Stimulated activated naive CD8-positive, alpha-beta T cell treated with anti-CD3 and anti-CD28 coated beads, Interleukin-15, amount 100 ng/mL, for 72 hours (primary cell): ENCODE data around the gene ZNF189.

ENCODE experiments used
- ATAC-seq: fragments of 150-1000 bp; cut with Tn5 transposase; 2 replicates; pipeline ENCODE4 v1.10.0; 2021; ENCODE audit warnings: mild to moderate bottlenecking, moderate library complexity
- DNase-seq, 2 donors: peaks; one replicate each; pipeline ENCODE4 v3.0.0; 2021 to 2022
- H3K27ac Mint-ChIP-seq, 2 donors: one replicate each; pipeline ENCODE4 v1.8.0; 2022; ENCODE audit warnings: mild to moderate bottlenecking in 2 of 2, mixed read lengths in 2 of 2, moderate library complexity in 2 of 2
- H3K27me3 Mint-ChIP-seq: one replicate; pipeline ENCODE4 v1.8.0; 2022; ENCODE audit warnings: mixed read lengths
- H3K4me1 Mint-ChIP-seq: one replicate; pipeline ENCODE4 v1.8.0; 2022; ENCODE audit warnings: mild to moderate bottlenecking, mixed read lengths
- H3K4me3 Mint-ChIP-seq, 2 donors: one replicate each; pipeline ENCODE4 v1.8.0; 2022; ENCODE audit warnings: mild to moderate bottlenecking in 2 of 2, mixed read lengths in 2 of 2, moderate library complexity in 1 of 2
- H3K9me3 Mint-ChIP-seq, 2 donors: one replicate each; pipeline ENCODE4 v1.8.0; 2022; ENCODE audit warnings: mixed read lengths in 2 of 2

Gene ZNF189

DNA sequence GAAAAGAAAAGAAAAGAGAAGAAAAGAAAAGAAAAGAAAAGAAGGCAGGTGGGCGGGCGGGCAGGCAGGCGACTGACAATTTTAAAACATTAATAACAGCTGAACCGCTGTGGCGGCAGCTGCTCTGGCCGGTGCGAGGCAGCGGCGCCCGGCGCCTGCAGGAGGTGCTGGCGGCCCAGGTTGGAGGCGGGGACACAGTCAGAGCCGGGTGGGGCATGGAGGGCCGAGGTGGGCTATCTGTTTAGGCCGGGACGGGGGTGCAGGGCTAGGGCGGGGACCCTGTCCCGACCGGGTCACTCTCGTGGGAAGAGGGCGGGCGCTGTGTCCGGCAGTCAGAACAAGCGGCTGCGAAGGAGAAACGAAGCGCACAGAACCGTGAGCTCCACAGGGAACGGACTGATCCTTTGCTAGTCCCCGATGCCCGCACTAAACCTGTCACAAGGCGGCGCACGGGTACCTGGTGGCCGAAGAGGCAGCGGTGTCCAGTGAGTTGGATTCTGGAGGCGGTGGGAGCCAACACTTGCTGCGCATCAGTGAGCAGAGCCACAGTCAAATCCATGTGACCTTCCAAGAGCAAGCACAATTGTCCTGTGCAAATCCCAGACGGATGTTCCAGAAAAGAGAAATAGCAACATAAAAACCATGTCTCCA lies 50.5 kb downstream of the ZNF189 start:
- Mint-ChIP-seq H3K4me1 (peaks cover 14% of the 10 kb centered on the region), H3K9me3 (peaks cover 8 to 12% of the 10 kb centered on the region in 2 donors), H3K27ac (no peak overlapping the region), H3K4me3 (peak overlapping the region; percentile 76 to 84), H3K27me3 (peaks cover 58% of the 10 kb centered on the region)
- ATAC-seq (peak; percentile 97), DNase-seq (peak; percentile 63 to 64)

DNA sequence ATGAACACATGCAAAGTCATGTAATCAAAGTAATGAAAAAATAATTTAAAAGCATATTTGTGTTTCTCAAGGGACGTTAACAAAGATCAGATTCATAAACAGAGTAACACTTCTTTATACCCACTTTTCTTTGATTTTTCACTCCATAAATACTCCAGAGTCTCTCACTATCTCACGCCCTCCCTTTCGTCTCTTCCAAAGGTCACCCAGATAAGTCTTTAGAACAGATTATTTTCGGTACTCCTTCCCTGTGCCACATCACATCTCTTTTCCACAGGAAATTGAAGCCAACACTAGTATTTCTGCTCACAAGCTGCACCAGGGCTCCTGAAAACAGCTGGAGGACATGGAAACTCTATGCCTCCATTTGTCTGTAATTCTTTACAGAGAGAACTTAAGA lies 52.3 kb downstream of the ZNF189 start:
- Mint-ChIP-seq H3K9me3 (peaks cover 8 to 12% of the 10 kb centered on the region in 2 donors), H3K4me3 (no peak overlapping the region), H3K27ac (no peak overlapping the region), H3K4me1 (peaks cover 14% of the 10 kb centered on the region), H3K27me3 (peaks cover 42% of the 10 kb centered on the region)
- ATAC-seq (no peak), DNase-seq (no peak)

DNA sequence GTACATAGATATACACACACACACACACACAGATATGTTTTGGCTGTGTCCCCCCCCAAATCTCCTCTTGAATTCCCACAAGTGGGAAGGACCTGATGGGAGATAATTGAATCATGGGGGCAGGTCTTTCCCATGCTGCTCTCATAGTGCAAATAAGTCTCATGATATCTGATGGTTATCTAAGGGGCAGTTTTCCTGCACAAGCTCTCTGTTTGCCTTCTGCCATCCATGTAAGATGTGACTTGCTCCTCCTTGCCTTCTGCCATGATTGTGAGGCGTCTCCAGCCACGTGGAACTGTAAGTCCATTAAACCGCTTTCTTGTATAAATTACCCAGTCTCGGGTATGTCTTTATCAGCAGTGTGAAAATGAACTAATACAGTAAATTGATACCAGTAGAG lies 52.8 kb downstream of the ZNF189 start:
- H3K4me1 Mint-ChIP-seq, result peaks cover 14% of the 10 kb centered on the region

DNA sequence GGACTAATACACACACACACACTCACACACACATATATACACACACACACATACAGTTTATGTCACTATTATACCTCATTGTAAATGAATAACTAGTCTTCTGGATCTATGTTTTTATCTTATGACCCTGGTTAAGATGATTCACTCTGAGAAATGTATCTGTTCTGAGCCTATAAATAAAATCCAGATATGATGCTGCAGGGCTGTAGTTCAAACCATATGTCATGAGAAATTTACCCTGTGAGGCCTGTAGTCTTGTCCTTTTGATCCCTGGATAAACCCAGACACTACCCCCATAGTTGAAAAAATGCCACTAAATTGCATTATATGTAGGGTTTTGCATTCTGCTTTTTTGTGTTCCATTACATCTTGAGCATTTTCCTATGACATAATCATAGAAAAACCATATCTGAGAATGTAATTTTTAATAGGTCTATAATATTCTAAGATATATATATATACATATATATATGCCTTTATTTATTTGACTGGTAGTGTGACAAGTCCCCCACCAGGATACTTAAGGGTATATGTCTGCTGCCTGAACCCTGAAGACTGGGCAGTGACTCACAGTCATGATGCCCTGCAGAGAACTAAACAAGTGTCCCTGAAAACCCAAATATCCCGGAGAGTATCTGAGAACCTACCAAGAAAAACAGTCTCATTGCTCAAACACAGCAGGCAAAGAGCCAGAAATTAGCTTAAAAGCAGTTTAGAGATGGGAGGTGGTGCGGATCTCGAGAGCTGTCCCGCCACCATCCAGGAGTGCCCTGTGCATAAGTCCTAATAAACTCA lies 55.3 kb downstream of the ZNF189 start:
- ATAC-seq (no peak), DNase-seq (no peak)
- peaks cover 6% of the 10 kb centered on the region for H3K4me1 Mint-ChIP-seq
- H3K4me3 Mint-ChIP-seq, result no peak overlapping the region
- peaks cover 8 to 12% of the 10 kb centered on the region in 2 donors for H3K9me3 Mint-ChIP-seq
- peaks cover 23% of the 10 kb centered on the region for H3K27me3 Mint-ChIP-seq
- no peak overlapping the region for H3K27ac Mint-ChIP-seq

More for the DNA sequence above, 52.8 kb downstream of the ZNF189 start:
- H3K4me3 Mint-ChIP-seq, result no peak overlapping the region
- H3K27me3 Mint-ChIP-seq, result peaks cover 37% of the 10 kb centered on the region
- peaks cover 8 to 12% of the 10 kb centered on the region in 2 donors for H3K9me3 Mint-ChIP-seq
- ATAC-seq, result no peak
- no peak overlapping the region for H3K27ac Mint-ChIP-seq
- no peak for DNase-seq

DNA sequence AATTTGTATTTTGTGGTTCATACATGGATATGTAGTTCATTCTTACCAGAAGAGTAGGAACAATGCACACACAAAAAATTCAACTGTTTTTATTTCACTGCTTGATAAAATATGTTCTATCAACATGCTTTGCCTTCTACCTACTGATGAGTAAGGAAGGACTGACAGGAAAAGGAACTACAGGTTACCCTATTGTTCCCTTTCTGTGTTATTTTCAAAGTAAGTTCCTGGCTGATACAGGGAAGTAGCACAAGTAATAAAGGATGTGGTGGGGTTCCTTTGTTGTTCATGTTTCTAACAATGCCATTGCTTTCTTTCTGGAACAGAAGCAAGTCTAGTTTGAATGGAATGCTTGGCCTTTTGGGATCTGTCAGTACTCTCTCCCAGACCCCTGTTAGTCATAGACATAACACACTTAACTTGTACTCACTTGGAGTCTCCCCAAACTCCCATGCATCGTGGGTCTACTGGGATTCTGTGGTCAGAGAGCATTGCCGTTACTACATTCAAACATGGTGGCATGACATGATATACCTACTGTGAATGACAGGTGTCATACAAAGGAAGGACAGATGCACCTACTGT lies 57.1 kb downstream of the ZNF189 start:
- Mint-ChIP-seq H3K9me3 (peaks cover 8 to 12% of the 10 kb centered on the region in 2 donors), H3K27ac (no peak overlapping the region), H3K4me1 (no peaks in the 10 kb centered on the region), H3K27me3 (peaks cover 15% of the 10 kb centered on the region), H3K4me3 (no peak overlapping the region)
- ATAC-seq (no peak), DNase-seq (no peak)

DNA sequence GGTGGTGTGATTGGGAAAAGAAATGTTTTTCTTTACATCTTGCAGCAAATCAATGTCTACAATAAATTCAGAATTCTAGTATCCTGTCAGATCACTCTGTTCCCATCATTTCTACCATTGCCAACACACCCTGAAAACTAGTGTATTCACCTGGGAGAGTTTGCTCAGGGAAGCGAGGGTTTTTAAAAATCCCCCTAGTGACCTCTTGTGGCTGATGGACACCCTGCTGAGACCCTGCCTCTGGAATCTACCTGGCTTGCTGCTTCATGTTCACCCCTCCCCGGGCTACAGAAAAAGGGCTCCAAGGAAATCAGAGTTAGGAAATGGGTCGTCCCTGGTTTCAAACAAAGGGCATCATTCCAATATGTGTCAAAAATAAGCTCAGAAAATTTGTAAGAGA lies 58.4 kb downstream of the ZNF189 start:
- H3K27me3 Mint-ChIP-seq, result peaks cover 10% of the 10 kb centered on the region
- no peaks in the 10 kb centered on the region for H3K4me1 Mint-ChIP-seq
- H3K9me3 Mint-ChIP-seq, result peaks cover 3 to 7% of the 10 kb centered on the region in 2 donors
- no peak for ATAC-seq
- H3K27ac Mint-ChIP-seq, result no peak overlapping the region
- no peak overlapping the region for H3K4me3 Mint-ChIP-seq
- DNase-seq, result no peak

DNA sequence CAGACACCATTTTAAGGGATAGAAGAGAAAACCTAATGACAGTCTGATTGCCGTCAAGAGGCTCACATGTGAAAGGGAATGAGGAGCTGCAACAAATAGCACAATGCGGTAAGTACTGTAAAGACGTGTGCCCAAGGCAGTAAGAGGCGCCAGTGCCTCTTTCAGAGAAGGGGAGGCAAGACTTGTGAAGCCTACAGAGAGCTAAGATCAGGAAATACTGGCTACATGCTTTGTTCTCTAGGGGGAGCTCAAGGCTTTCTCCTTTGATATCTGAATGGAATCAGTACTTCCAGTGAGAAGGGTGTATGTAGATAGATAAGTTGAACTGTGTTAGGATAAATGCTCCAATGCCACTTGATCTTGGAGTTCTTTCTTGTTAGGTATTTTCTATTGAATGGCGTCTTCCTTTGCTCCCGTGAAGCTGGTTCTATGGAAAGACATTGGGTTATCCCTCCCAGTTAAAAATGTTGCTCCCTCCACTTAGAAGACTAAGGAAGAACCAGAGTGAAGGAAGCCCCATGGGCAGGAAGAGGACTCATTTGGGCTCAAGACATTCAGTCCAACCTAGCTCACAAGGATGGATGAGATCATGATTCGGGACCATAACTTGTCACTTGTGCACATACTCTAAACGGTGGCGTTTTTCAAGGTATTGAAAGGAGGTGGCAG lies 60.4 kb downstream of the ZNF189 start:
- DNase-seq (peak; percentile 1 to 12), ATAC-seq (peak; percentile 86)
- H3K27ac Mint-ChIP-seq, result no peak overlapping the region

More for the DNA sequence above, 60.4 kb downstream of the ZNF189 start:
- Mint-ChIP-seq H3K4me1 (no peaks in the 10 kb centered on the region), H3K4me3 (no peak overlapping the region), H3K27me3 (peaks cover 2% of the 10 kb centered on the region), H3K9me3 (no peaks in the 10 kb centered on the region)
